B cell (primary cell): ENCODE data around the gene CD63. TPM values are rescaled to one million over a fixed set of nuclear protein-coding genes. Genes with fewer than 3 reads are reported as not detected.

Experiments
- ATAC-seq: fragments of 200-7000 bp; cut with Tn5 transposase; one replicate; pipeline ENCODE4 v1.10.0; 2021; ENCODE audit warnings: low read depth, mild to moderate bottlenecking, moderate number of reproducible peaks, moderate library complexity
- CTCF ChIA-PET: fragments of 350-600 bp; sonication (Branson Sonifier 250); formaldehyde crosslinking; loops from one replicate; lab custom pipeline; 2021; ENCODE audit warnings: antibody characterized with exemption, inconsistent platforms; lab: Charles Lee
- POLR2A ChIA-PET: fragments of 350-600 bp; sonication (Branson Sonifier 250); formaldehyde crosslinking; loops from one replicate; lab custom pipeline; 2021; ENCODE audit warnings: antibody characterized with exemption; lab: Charles Lee
- DNase-seq: peaks from one replicate; pipeline ENCODE4 v3.0.0; 2013
- H2AFZ ChIP-seq: 2 replicates; pipeline ENCODE4 v1.6.1; 2012; ENCODE audit warnings: mild to moderate bottlenecking, low read depth, low read length; ENCODE audit not compliant: insufficient read depth, poor library complexity, severe bottlenecking
- H3K27ac ChIP-seq, 2 donors: 1 replicate in 1 of 2; 2 replicates in 1 of 2; pipeline ENCODE4 v1.5.1; 2012 to 2013; ENCODE audit warnings: low read length in 2 of 2, mild to moderate bottlenecking in 2 of 2, moderate library complexity in 1 of 2
- H3K27me3 ChIP-seq, 4 experiments: fragments of 200-600 bp in 1 of 4; sonication (generic) in 1 of 4; replicated peaks in 1 of 4; 1 replicate in 2 of 4; 2 replicates in 2 of 4; pipeline versions ENCODE4 v1.6.1 to v1.7.0; 2013 to 2016; ENCODE audit warnings: low read length in 3 of 4, mild to moderate bottlenecking in 2 of 4, mixed read lengths in 1 of 4, moderate library complexity in 1 of 4; ENCODE audit not compliant: insufficient read depth in 4 of 4, control insufficient read depth in 3 of 4; ENCODE audit errors: control extremely low read depth in 1 of 4
- H3K36me3 ChIP-seq, 2 experiments: replicated peaks in 1 of 2; 1 replicate in 1 of 2; 2 replicates in 1 of 2; pipeline versions ENCODE4 v1.6.1 to v1.7.1; 2013; ENCODE audit warnings: low read length in 1 of 2; ENCODE audit not compliant: insufficient read depth in 2 of 2, control insufficient read depth in 1 of 2; ENCODE audit errors: control extremely low read depth in 1 of 2, extremely low read depth in 1 of 2
- H3K4me1 ChIP-seq, 2 donors: fragments of 200-600 bp in 1 of 2; sonication (generic) in 1 of 2; 1 replicate in 1 of 2; 2 replicates in 1 of 2; pipeline versions ENCODE4 v1.5.1 to v1.6.1; 2013 to 2017; ENCODE audit warnings: low read length in 2 of 2; ENCODE audit not compliant: control insufficient read depth in 2 of 2, insufficient read depth in 2 of 2
- H3K4me2 ChIP-seq: replicated peaks from 2 replicates; pipeline ENCODE3; 2012; ENCODE audit warnings: mild to moderate bottlenecking, low read depth, low read length; ENCODE audit not compliant: poor library complexity, severe bottlenecking
- H3K4me3 ChIP-seq, 5 experiments: fragments of 200-600 bp in 1 of 5; sonication (generic) in 1 of 5; 1 replicate in 3 of 5; 2 replicates in 2 of 5; pipeline versions ENCODE4 v1.5.1 to v1.7.0; 2011 to 2016; ENCODE audit warnings: low read length in 4 of 5, mild to moderate bottlenecking in 4 of 5, low read depth in 2 of 5, control low read depth in 1 of 5, moderate library complexity in 1 of 5; ENCODE audit not compliant: insufficient read depth in 1 of 5; ENCODE audit errors: control extremely low read depth in 1 of 5, extremely low read depth in 1 of 5
- H3K79me2 ChIP-seq: fragments of 200-600 bp; sonication (generic); one replicate; pipeline ENCODE4 v1.6.0; 2016; ENCODE audit warnings: low read length; ENCODE audit not compliant: control insufficient read depth, insufficient read depth
- H3K9ac ChIP-seq: fragments of 200-600 bp; sonication (generic); 2 replicates; pipeline ENCODE4 v1.6.1; 2017; ENCODE audit warnings: mild to moderate bottlenecking, low read length, moderate library complexity
- H3K9me3 ChIP-seq, 3 donors: one replicate each; pipeline versions ENCODE4 v1.6.1 to v1.7.1; 2013; ENCODE audit warnings: low read length in 2 of 3; ENCODE audit not compliant: control insufficient read depth in 2 of 3, insufficient read depth in 1 of 3; ENCODE audit errors: control extremely low read depth in 1 of 3
- H4K20me1 ChIP-seq: 2 replicates; pipeline ENCODE4 v1.6.0; 2012; ENCODE audit warnings: mild to moderate bottlenecking, low read length; ENCODE audit not compliant: insufficient read depth, control insufficient read depth, poor library complexity, severe bottlenecking
- H3K27ac Mint-ChIP-seq: one replicate; pipeline ENCODE4 v1.8.0; 2021; ENCODE audit warnings: mixed read lengths
- H3K27me3 Mint-ChIP-seq: one replicate; pipeline ENCODE4 v1.8.0; 2021; ENCODE audit warnings: mixed read lengths
- H3K4me1 Mint-ChIP-seq: one replicate; pipeline ENCODE4 v1.8.0; 2021; ENCODE audit warnings: mixed read lengths
- H3K4me3 Mint-ChIP-seq: one replicate; pipeline ENCODE4 v1.8.0; 2021; ENCODE audit warnings: mixed read lengths
- H3K9me3 Mint-ChIP-seq: one replicate; pipeline ENCODE4 v1.8.0; 2022; ENCODE audit warnings: mixed read lengths; ENCODE audit not compliant: insufficient read depth
- CTCF ChIP-seq: fragments of 200-600 bp; IDR thresholded peaks from one replicate; pipeline ENCODE4 v1.8.0; 2022; ENCODE audit warnings: antibody characterized with exemption, mild to moderate bottlenecking
- EZH2 ChIP-seq: IDR thresholded peaks from 2 replicates; pipeline ENCODE4 v1.6.1; 2012; ENCODE audit warnings: borderline replicate concordance, low read depth, mild to moderate bottlenecking, moderate library complexity, low read length; ENCODE audit not compliant: insufficient read depth, poor library complexity, severe bottlenecking
- WGBS: methylation state at CpG from one replicate; pipeline ENCODE4 v1.1.5; 2013; ENCODE audit warnings: missing lambda C conversion rate; ENCODE audit not compliant: insufficient coverage; 5-methylcytosine and 5-hydroxymethylcytosine counted together
- intact Hi-C: fragments of 100-400 bp; cut with micrococcal nuclease; formaldehyde crosslinking; loops from one replicate; pipeline ENCODE4 v1.10.0; 2022
- polyA plus RNA-seq: library from polyadenylated mRNA; depleted of rRNA; stranded (reverse); fragments of >200 nt; gene quantifications from 2 replicates; pipeline ENCODE4 v1.2.3, GENCODE V29; 2012
- total RNA-seq, 2 donors: library from RNA; stranded (reverse); fragments of 120-200 nt in 1 of 2; gene quantifications; 1 replicate in 1 of 2; 2 replicates in 1 of 2; pipeline versions ENCODE4 v1.2.3 to v1.2.4, GENCODE V29; 2013 to 2022

Gene CD63
- total and polyA plus RNA-seq, 2 donors (not counting 1 experiment from before 2014, with no cell fraction given), result 43.0 to 104 TPM

GRCh38 chr12:55696796-55697462 lies 31.9 kb downstream of the CD63 start:
- CTCF ChIA-PET, result interaction anchor here (0.8 to 1.3 kb wide), 2 partner anchors 27 to 41 kb away, joined by 3 read pairs; no protein-coding TSS in a partner anchor
- H3K4me1 Mint-ChIP-seq, result no peaks in the 10 kb centered on the region
- ATAC-seq (no peak), DNase-seq (no peak)
- H3K79me2 ChIP-seq, result no peaks in the 10 kb centered on the region
- peaks cover 0 to 3% (median 0%) of the 10 kb centered on the region in 4 experiments for H3K27me3 ChIP-seq
- no peak overlapping the region for H3K27ac Mint-ChIP-seq
- no peak overlapping the region for H3K4me2 ChIP-seq
- intact Hi-C loops, result no loop called here
- H3K4me3 Mint-ChIP-seq, result no peak overlapping the region
- H3K27ac ChIP-seq, result no peak overlapping the region
- POLR2A ChIA-PET, result no interaction called here
- no peaks in the 10 kb centered on the region for H4K20me1 ChIP-seq
- no peak overlapping the region for H3K4me3 ChIP-seq
- H3K9ac ChIP-seq, result no peak overlapping the region
- no peaks in the 10 kb centered on the region for H3K27me3 Mint-ChIP-seq
- H3K36me3 ChIP-seq, result no peaks in the 10 kb centered on the region
- no peak overlapping the region for H2AFZ ChIP-seq
- WGBS, result 88% methylated on average over 19 of the region's 19 CpGs
- H3K9me3 ChIP-seq, result no peaks in the 10 kb centered on the region
- TF ChIP-seq CTCF (no peak), EZH2 (no peak)
- H3K4me1 ChIP-seq, result no peaks in the 10 kb centered on the region
- no peaks in the 10 kb centered on the region for H3K9me3 Mint-ChIP-seq

- no peak overlapping the region for H3K27ac ChIP-seq
- 95% methylated on average over 4 of the region's 6 CpGs for WGBS
- H3K27ac Mint-ChIP-seq, result no peak overlapping the region
- H3K27me3 Mint-ChIP-seq, result no peaks in the 10 kb centered on the region
- H3K36me3 ChIP-seq, result no peaks in the 10 kb centered on the region
- H3K4me3 Mint-ChIP-seq, result no peak overlapping the region
- no peaks in the 10 kb centered on the region for H3K4me1 Mint-ChIP-seq
- H3K27me3 ChIP-seq, result peaks cover 0 to 3% (median 0%) of the 10 kb centered on the region in 4 experiments
- no peak for DNase-seq
- H2AFZ ChIP-seq, result no peak overlapping the region
- H3K9me3 Mint-ChIP-seq, result no peaks in the 10 kb centered on the region
- TF ChIP-seq EZH2 (no peak), CTCF (no peak)
- H3K79me2 ChIP-seq, result no peaks in the 10 kb centered on the region
- POLR2A ChIA-PET, result no interaction called here
- intact Hi-C loops, result no loop called here
- CTCF ChIA-PET, result interaction anchor here (0.8 to 1.3 kb wide), 2 partner anchors 27 to 42 kb away, joined by 3 read pairs; no protein-coding TSS in a partner anchor
- no peak overlapping the region for H3K9ac ChIP-seq
- no peaks in the 10 kb centered on the region for H3K9me3 ChIP-seq
- no peak overlapping the region for H3K4me3 ChIP-seq
- H4K20me1 ChIP-seq, result no peaks in the 10 kb centered on the region
- H3K4me2 ChIP-seq, result no peak overlapping the region
- ATAC-seq, result no peak
- no peaks in the 10 kb centered on the region for H3K4me1 ChIP-seq
Measured at GRCh38 chr12:55696141-55696540, 32.7 kb downstream of the CD63 start.
